Ishikawa (cell line): Measurements from ENCODE around the gene UBALD2.

Experiments
- CEBPB ChIP-seq: IDR thresholded peaks from 2 replicates; pipeline ENCODE4 v1.6.1; 2012
- CREB1 ChIP-seq: IDR thresholded peaks from 2 replicates; pipeline ENCODE4 v1.6.1; 2012; ENCODE audit warnings: low read depth
- EGR1 ChIP-seq: IDR thresholded peaks from 2 replicates; pipeline ENCODE4 v1.6.1; 2012
- EP300 ChIP-seq: IDR thresholded peaks from 2 replicates; pipeline ENCODE4 v1.6.1; 2012; ENCODE audit warnings: borderline replicate concordance
- FOXM1 ChIP-seq: IDR thresholded peaks from 2 replicates; pipeline ENCODE4 v1.6.1; 2012; ENCODE audit warnings: low read depth, borderline replicate concordance
- NFIC ChIP-seq: IDR thresholded peaks from 2 replicates; pipeline ENCODE4 v1.6.1; 2012
- RAD21 ChIP-seq: IDR thresholded peaks from 2 replicates; pipeline ENCODE4 v1.6.1; 2012; ENCODE audit warnings: low read depth
- TAF1 ChIP-seq: IDR thresholded peaks from 2 replicates; pipeline ENCODE4 v1.6.1; 2012; ENCODE audit warnings: low read depth, mild to moderate bottlenecking
- TCF12 ChIP-seq: IDR thresholded peaks from 2 replicates; pipeline ENCODE4 v1.6.1; 2012; ENCODE audit warnings: low read depth
- TEAD4 ChIP-seq: IDR thresholded peaks from 2 replicates; pipeline ENCODE4 v1.6.1; 2012
- YY1 ChIP-seq: IDR thresholded peaks from 2 replicates; pipeline ENCODE4 v1.6.1; 2012; ENCODE audit warnings: low read depth
- ZBTB7A ChIP-seq: IDR thresholded peaks from 2 replicates; pipeline ENCODE4 v1.6.1; 2012; ENCODE audit warnings: low read depth
- TF ChIP-seq, protein P1 (sequence below): IDR thresholded peaks from 2 replicates; pipeline ENCODE4 v1.6.1; 2012
- TF ChIP-seq, protein P2 (sequence below): IDR thresholded peaks from 2 replicates; pipeline ENCODE4 v1.6.1; 2012
- TF ChIP-seq, protein P3 (sequence below): IDR thresholded peaks from 2 replicates; pipeline ENCODE4 v1.6.1; 2012; ENCODE audit warnings: low read depth, mild to moderate bottlenecking

Gene UBALD2

DNA sequence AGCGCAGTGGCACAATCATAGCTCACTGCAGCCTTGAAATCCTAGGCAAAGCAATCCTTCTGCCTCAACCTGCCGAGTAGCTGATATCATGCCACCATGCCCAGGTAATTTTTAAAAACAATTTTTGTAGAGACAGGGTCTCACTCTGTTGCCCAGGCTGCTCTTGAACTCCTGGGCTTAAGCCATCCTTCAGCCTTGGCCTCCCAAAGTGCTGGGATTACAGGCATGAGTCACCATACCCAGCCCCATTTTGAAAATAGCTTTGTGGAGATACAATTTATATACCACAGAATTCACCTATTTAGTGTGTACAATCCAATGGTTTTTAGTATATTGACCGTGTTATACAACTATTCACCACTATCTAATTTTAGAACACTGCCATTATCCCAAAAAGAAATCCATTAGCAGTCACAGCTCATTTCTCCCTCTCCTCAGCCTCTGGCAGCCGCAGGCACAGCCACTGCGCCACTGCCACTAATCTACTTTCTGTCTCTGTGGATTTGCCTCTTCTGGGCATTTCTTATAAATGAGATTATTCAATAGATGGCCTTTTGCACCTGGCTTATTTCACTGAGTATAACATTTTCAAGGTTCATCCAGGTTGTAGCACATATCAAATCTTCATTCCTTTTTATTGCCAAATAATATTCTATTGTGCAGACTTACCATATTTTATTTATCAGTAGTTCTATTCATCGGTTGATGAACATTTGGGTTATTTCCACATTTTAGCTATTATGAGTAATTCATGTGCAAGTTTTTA, 31.4 kb upstream of the UBALD2 start:
- TF ChIP-seq, protein P1, sequence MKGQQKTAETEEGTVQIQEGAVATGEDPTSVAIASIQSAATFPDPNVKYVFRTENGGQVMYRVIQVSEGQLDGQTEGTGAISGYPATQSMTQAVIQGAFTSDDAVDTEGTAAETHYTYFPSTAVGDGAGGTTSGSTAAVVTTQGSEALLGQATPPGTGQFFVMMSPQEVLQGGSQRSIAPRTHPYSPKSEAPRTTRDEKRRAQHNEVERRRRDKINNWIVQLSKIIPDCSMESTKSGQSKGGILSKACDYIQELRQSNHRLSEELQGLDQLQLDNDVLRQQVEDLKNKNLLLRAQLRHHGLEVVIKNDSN = no peak
- TF ChIP-seq, protein P2, sequence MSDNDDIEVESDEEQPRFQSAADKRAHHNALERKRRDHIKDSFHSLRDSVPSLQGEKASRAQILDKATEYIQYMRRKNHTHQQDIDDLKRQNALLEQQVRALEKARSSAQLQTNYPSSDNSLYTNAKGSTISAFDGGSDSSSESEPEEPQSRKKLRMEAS = no peak
- TF ChIP-seq TEAD4 (no peak), YY1 (no peak), FOXM1 (no peak), NFIC (no peak), TAF1 (no peak)
- TF ChIP-seq, protein P3, sequence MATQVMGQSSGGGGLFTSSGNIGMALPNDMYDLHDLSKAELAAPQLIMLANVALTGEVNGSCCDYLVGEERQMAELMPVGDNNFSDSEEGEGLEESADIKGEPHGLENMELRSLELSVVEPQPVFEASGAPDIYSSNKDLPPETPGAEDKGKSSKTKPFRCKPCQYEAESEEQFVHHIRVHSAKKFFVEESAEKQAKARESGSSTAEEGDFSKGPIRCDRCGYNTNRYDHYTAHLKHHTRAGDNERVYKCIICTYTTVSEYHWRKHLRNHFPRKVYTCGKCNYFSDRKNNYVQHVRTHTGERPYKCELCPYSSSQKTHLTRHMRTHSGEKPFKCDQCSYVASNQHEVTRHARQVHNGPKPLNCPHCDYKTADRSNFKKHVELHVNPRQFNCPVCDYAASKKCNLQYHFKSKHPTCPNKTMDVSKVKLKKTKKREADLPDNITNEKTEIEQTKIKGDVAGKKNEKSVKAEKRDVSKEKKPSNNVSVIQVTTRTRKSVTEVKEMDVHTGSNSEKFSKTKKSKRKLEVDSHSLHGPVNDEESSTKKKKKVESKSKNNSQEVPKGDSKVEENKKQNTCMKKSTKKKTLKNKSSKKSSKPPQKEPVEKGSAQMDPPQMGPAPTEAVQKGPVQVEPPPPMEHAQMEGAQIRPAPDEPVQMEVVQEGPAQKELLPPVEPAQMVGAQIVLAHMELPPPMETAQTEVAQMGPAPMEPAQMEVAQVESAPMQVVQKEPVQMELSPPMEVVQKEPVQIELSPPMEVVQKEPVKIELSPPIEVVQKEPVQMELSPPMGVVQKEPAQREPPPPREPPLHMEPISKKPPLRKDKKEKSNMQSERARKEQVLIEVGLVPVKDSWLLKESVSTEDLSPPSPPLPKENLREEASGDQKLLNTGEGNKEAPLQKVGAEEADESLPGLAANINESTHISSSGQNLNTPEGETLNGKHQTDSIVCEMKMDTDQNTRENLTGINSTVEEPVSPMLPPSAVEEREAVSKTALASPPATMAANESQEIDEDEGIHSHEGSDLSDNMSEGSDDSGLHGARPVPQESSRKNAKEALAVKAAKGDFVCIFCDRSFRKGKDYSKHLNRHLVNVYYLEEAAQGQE = no peak

DNA sequence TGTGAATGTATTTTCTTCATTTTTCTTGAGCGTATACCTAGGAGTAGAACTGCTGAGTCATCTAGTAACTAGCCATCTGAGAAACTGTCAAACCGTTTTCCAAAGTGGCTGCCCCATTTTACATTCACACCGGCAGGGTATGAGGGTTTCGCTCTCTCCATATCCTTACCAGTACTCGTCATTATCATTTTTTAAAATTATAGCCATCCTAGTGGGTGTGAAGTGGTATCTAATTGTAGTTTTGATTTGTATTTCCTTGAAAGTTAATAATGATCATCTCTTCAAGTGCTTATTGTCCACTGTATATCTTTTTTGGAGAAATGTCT, 30.8 kb upstream of the UBALD2 start:
- TF ChIP-seq TCF12 (no peak), NFIC (no peak), CREB1 (no peak), EP300 (no peak), FOXM1 (no peak), TAF1 (no peak), RAD21 (no peak), TEAD4 (no peak), YY1 (no peak)
- TF ChIP-seq, protein P1 = no peak

DNA sequence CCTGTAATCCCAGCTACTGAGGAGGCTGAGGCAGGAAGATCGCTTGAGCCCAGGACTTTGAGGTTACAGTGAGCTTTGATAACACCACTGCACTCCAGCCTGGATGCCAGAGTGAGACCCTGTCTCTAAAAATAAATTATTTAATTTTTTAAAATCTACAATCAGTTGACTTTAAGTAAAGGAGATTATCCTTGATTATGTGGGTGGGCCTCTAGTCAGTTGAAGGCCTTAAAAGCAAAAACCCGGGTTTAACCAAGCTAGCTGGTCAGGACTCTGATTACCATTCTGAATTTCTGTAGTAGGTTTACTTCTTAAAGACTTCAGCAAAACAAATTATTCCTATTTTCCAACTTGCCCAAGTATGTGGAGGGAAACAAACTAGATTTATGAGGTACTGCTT, 29.3 kb upstream of the UBALD2 start:
- TF ChIP-seq CEBPB = no peak
- TF ChIP-seq NFIC = no peak
- no peak for TF ChIP-seq FOXM1
- TF ChIP-seq ZBTB7A = no peak

DNA sequence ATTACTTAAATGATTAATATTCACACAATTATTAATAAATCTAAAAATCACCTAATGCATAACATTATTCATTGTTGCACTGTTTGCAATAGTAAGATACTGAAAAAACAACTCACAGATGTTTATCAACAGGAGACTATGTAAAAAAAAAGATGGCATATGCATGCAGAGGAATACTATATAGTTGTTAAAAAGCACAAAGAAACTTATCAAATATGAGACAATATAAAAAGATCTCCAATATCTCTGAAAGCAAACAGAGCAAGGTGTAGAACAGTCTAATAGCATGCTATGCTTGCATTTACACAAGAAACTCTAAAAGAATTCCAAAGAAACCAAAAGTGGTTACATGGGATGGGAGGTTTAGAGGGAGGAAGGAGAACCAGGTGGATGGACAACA, 28.5 kb upstream of the UBALD2 start:
- TF ChIP-seq TAF1 = no peak
- TF ChIP-seq, protein P3 = no peak
- TF ChIP-seq ZBTB7A = no peak
- no peak for TF ChIP-seq TEAD4
- no peak for TF ChIP-seq EGR1
- TF ChIP-seq EP300 = no peak
- TF ChIP-seq, protein P1 = no peak
- no peak for TF ChIP-seq FOXM1
- TF ChIP-seq YY1 = no peak
- no peak for TF ChIP-seq TCF12
- no peak for TF ChIP-seq RAD21
- TF ChIP-seq CREB1 = no peak
- no peak for TF ChIP-seq NFIC
- TF ChIP-seq CEBPB = no peak
- TF ChIP-seq, protein P2 = no peak

DNA sequence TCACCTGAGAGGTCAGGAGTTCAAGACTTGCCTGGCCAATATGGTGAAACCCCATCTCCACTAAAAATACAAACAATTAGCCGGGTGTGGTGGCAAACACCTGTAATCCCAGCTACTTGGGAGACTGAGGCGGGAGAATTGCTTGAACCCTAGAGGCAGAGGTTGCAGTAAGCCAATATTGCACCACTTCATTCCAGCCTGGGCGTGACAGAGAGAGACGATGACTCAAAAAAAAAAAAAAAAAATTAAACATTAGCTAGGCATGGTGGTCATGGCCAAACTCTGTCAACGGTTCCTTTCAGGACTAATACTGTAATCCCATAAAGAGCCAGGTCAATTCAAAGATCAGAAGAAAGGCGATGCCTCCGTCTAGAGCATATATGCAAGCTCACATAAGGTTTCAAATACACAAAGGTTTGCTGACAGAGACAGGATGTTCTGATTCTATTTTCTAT, 27.3 kb upstream of the UBALD2 start:
- TF ChIP-seq TEAD4 = no peak
- no peak for TF ChIP-seq CEBPB
- no peak for TF ChIP-seq TAF1
- TF ChIP-seq NFIC = no peak
- TF ChIP-seq TCF12 = no peak
- no peak for TF ChIP-seq RAD21
- TF ChIP-seq, protein P2 = no peak
- no peak for TF ChIP-seq EGR1
- no peak for TF ChIP-seq CREB1
- TF ChIP-seq, protein P3 = no peak
